HEK293T (cell line): Measurements from ENCODE around the gene FN3KRP.
"Not testable (repeated sequence)": the region's sequence is repeated elsewhere in the genome, so short reads cannot be mapped to it uniquely, and the experiment has no call there.

ENCODE experiments used
- CTCF ChIA-PET: fragments of 350-600 bp; formaldehyde crosslinking; extraction: SDS; loops from one replicate; lab custom pipeline; 2021; ENCODE audit warnings: antibody characterized with exemption, inconsistent platforms; lab: Yijun Ruan, JAX
- POLR2A ChIA-PET: fragments of 350-600 bp; formaldehyde crosslinking; extraction: SDS; loops from one replicate; lab custom pipeline; 2020; ENCODE audit warnings: antibody characterized with exemption, inconsistent platforms; lab: Yijun Ruan, JAX
- DNase-seq: peaks from one replicate; pipeline ENCODE4 v3.0.0; 2012; ENCODE audit warnings: mixed read lengths; ENCODE audit errors: extremely low spot score
- ARNT ChIP-seq: fragments of 450-650 bp; IDR thresholded peaks from 2 replicates; pipeline ENCODE4 v1.6.1; 2017; ENCODE audit warnings: mild to moderate bottlenecking
- BHLHE40 ChIP-seq: fragments of 450-650 bp; IDR thresholded peaks from 2 replicates; pipeline ENCODE4 v1.6.1; 2016; ENCODE audit warnings: mild to moderate bottlenecking, moderate library complexity, borderline replicate concordance
- CTBP1 ChIP-seq: fragments of 450-650 bp; IDR thresholded peaks from 2 replicates; pipeline ENCODE4 v1.6.1; 2016; ENCODE audit warnings: borderline replicate concordance
- ELF4 ChIP-seq: fragments of 450-650 bp; IDR thresholded peaks from 2 replicates; pipeline ENCODE4 v1.6.1; 2017; ENCODE audit warnings: antibody characterized with exemption
- FOXA1 ChIP-seq: fragments of 450-650 bp; IDR thresholded peaks from 2 replicates; pipeline ENCODE4 v1.6.1; 2016; ENCODE audit warnings: mild to moderate bottlenecking
- FOXK2 ChIP-seq: fragments of 450-650 bp; IDR thresholded peaks from 2 replicates; pipeline ENCODE4 v1.6.1; 2016; ENCODE audit warnings: mild to moderate bottlenecking
- FOXM1 ChIP-seq: fragments of 450-650 bp; IDR thresholded peaks from 2 replicates; pipeline ENCODE4 v1.6.1; 2017; ENCODE audit warnings: mild to moderate bottlenecking, borderline replicate concordance
- HDGF ChIP-seq: fragments of 450-650 bp; IDR thresholded peaks from 2 replicates; pipeline ENCODE4 v1.6.1; 2017; ENCODE audit warnings: antibody characterized with exemption, borderline replicate concordance
- L3MBTL2 ChIP-seq: fragments of 450-650 bp; conservative IDR thresholded peaks from 2 replicates; pipeline ENCODE4 v1.6.1; 2016; ENCODE audit warnings: mild to moderate bottlenecking
- LEF1 ChIP-seq: fragments of 450-650 bp; IDR thresholded peaks from 2 replicates; pipeline ENCODE4 v1.6.1; 2017; ENCODE audit warnings: mild to moderate bottlenecking, borderline replicate concordance
- NFRKB ChIP-seq: fragments of 450-650 bp; IDR thresholded peaks from 2 replicates; pipeline ENCODE4 v1.6.1; 2016; ENCODE audit warnings: mild to moderate bottlenecking, moderate library complexity
- PKNOX1 ChIP-seq: fragments of 450-650 bp; IDR thresholded peaks from 2 replicates; pipeline ENCODE4 v1.6.1; 2016
- SP1 ChIP-seq: fragments of 450-650 bp; IDR thresholded peaks from 2 replicates; pipeline ENCODE4 v1.6.1; 2017
- SUZ12 ChIP-seq: fragments of 450-650 bp; IDR thresholded peaks from 2 replicates; pipeline ENCODE4 v1.6.1; 2016; ENCODE audit warnings: mild to moderate bottlenecking
- TARDBP ChIP-seq: fragments of 450-650 bp; IDR thresholded peaks from 2 replicates; pipeline ENCODE4 v1.6.1; 2016
- ZNF384 ChIP-seq: fragments of 450-650 bp; IDR thresholded peaks from 2 replicates; pipeline ENCODE4 v1.6.1; 2016

Gene FN3KRP

GRCh38 chr17:82743344-82744219, 27.1 kb downstream of the FN3KRP start:
- POLR2A ChIA-PET: no interaction called here

GRCh38 chr17:82744736-82745135, 28.2 kb downstream of the FN3KRP start:
- DNase-seq, POLR2A ChIA-PET, CTCF ChIA-PET: not testable (repeated sequence)

More at GRCh38 chr17:82743344-82744219, 27.1 kb downstream of the FN3KRP start:
- DNase-seq: no peak
- CTCF ChIA-PET: no interaction called here
- TF ChIP-seq FOXA1 (no peak), FOXK2 (no peak), PKNOX1 (no peak), ZNF384 (no peak), NFRKB (no peak), HDGF (no peak), SUZ12 (no peak), FOXM1 (no peak), ARNT (no peak), BHLHE40 (no peak), CTBP1 (no peak), SP1 (no peak), ELF4 (no peak), TARDBP (no peak), L3MBTL2 (no peak), LEF1 (no peak)

- TF ChIP-seq TARDBP (no peak), NFRKB (no peak)
- CTCF ChIA-PET: no interaction called here
- no peak for DNase-seq
- POLR2A ChIA-PET: no interaction called here
Observed at GRCh38 chr17:82745524-82745923, 29.0 kb downstream of the FN3KRP start.

GRCh38 chr17:82748756-82749155, 32.2 kb downstream of the FN3KRP start:
- ChIA-PET CTCF (no interaction called here), POLR2A (no interaction called here)
- TF ChIP-seq LEF1 (no peak), ELF4 (no peak), SP1 (no peak), BHLHE40 (no peak), HDGF (no peak), FOXK2 (no peak), FOXM1 (no peak), L3MBTL2 (no peak), FOXA1 (no peak), TARDBP (no peak), ZNF384 (no peak), ARNT (no peak), NFRKB (no peak), CTBP1 (no peak), SUZ12 (no peak), PKNOX1 (no peak)
- DNase-seq: no peak

GRCh38 chr17:82750241-82750908, 33.9 kb downstream of the FN3KRP start:
- TF ChIP-seq CTBP1 (no peak), SUZ12 (no peak), NFRKB (no peak), FOXM1 (no peak), ZNF384 (no peak), HDGF (no peak), FOXA1 (no peak), ELF4 (no peak), L3MBTL2 (no peak), BHLHE40 (no peak), SP1 (no peak), FOXK2 (no peak), LEF1 (no peak)
- ChIA-PET POLR2A (no interaction called here), CTCF (no interaction called here)
- DNase-seq: no peak

GRCh38 chr17:82751171-82751570, 34.7 kb downstream of the FN3KRP start:
- TF ChIP-seq SP1 (no peak), FOXM1 (0 out of 2 replicates have a peak, but pooled peaks have one; percentile 36)
- ChIA-PET CTCF (no interaction called here), POLR2A (no interaction called here)
- DNase-seq: no peak
